ENCODE measurements around the gene HS6ST3.

The HS6ST3 gene

GRCh38 chr13:96804174-96804573 lies 714.3 kb downstream of the HS6ST3 start:
- DNase-seq = no peak

GRCh38 chr13:96806746-96807145 lies 716.8 kb downstream of the HS6ST3 start:
- no peak for DNase-seq

- DNase-seq = no peak
These were observed 719.6 kb downstream of the HS6ST3 start for GRCh38 chr13:96809366-96810096.

- DNase-seq = no peak
These were observed 720.2 kb downstream of the HS6ST3 start for GRCh38 chr13:96810104-96810503.

DNA sequence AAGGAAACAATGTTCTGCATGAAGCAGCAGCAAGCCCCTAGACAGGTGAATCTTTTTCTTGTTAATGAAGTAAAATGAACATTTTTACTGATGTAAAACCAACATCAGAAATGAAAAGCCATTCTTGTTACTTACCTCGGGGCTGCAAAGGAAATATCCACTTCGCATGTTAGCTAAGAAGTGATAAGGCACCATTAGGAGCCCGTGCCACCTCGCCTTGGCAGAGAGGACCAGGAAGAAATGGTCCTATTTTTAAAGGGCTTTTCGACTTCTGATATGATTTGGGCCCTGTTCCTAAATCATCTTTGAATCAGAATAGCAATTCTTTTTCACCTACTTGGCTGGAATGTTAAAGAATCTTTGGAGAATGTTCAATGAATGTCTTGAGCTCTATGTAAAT lies 721.1 kb downstream of the HS6ST3 start:
- DNase-seq = no peak

- no peak for DNase-seq
These were observed 726.4 kb downstream of the HS6ST3 start for GRCh38 chr13:96816261-96816660.

DNA sequence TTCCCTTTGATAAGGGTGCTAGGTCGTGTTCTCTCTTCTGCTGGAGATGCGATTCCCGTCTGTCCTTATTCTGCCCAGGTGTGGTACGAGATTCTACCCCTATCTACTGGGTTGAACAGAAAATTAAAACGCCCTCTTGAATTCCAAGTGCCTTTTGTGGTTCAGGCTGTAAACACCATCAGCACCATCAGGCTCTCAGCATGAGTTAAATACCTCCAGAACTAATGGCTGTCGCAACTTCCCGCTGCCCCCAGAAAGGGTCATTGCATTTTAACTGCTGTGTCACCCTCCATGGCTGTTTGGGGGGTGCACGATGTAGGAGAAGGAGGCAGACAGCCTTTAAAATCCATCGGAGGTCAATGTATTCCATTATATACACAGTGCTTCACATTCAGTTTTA lies 727.0 kb downstream of the HS6ST3 start:
- DNase-seq = no peak

DNA sequence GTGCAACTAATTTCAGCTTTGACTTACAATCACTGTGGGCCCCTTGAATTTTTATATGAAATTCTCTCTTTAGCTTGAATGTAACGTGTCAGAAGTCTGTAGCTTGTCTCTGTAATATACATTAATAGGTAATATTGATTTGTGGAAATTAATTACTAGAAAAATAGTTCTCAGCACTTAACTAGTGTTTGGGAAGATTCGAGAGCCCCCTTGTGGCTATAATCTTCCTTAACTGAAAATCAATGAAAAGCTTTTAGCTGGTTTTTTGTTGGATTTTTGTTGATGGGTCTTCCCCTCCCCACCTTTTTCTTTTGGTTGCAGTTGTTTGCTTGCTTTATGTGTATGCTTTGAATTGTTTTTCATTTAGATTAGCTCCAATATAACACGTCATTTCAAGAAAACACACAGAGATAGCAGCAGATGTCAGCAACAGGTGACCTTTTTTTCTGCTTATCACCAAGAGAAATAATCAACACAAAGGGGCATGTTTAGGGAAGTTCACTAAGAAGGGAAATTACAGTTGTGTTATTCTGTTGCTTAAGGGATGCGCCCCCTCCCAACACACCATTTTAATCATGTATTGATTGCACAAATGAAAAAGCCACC lies 727.5 kb downstream of the HS6ST3 start:
- no peak for DNase-seq

DNA sequence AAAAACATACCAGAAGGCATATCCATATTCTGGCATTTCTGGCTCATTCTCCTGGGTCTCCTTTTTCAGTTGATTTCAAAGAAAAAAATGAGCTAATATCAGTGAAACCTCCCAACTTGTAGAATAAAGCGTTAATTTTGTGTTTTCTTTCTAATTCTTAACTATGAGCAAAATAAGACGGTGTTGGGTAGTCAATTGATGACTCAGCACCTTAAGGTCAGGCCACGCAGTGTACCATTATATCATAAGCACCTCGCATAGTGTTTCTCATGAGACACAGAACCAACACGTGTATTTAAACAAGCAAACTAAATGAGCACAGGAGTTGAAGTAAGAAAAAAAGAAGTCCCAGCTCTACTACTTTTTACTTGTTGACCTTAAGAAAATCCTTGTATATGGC lies 729.5 kb downstream of the HS6ST3 start:
- no peak for DNase-seq

- DNase-seq = no peak
These were observed 731.5 kb downstream of the HS6ST3 start for GRCh38 chr13:96821381-96821780.

- DNase-seq = no peak
These were observed 732.1 kb downstream of the HS6ST3 start for GRCh38 chr13:96821971-96822370.

- no peak for DNase-seq
These were observed 733.0 kb downstream of the HS6ST3 start for GRCh38 chr13:96822895-96823294.

- DNase-seq = no peak
These were observed 734.2 kb downstream of the HS6ST3 start for GRCh38 chr13:96824140-96824539.

GRCh38 chr13:96825653-96826052 lies 735.7 kb downstream of the HS6ST3 start:
- DNase-seq = no peak

DNA sequence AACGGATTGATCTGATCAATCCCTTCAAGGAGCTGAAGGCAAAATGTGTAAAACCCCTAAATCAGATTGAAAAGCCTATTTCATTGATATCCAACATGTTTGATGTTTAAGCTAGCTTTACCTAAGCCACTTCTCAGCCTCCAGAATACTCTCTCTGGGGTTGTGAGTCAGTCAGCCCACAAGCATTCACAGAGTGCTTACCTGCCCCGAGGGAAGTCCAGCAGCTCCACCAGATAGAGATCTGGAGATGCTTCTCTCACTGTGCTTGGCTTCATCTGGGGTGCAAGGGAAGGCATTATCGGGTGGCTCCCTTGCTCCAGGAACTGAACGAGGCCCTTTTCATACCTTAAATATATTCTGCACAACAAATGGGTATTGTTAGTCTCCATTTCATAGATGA lies 744.7 kb downstream of the HS6ST3 start:
- DNase-seq = no peak

DNA sequence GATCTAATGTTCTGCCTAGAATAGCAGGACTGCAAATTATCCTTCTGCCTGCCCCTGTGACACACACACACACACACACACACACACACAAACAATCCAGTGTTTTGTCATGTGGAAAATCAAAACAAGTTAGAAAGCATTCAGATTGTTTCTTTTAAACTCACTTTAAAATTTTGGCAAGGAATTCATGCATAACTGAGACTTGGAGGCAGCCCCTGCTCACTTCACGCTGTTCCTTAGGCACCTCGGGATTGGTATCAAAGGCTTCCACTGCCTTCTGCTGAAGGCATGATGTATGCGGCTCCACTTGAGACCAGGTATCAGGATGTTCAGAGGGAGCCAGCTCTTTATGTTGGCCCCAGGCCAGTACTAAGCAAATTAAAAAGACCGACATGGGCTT lies 745.6 kb downstream of the HS6ST3 start:
- no peak for DNase-seq

- DNase-seq = no peak
These were observed 746.8 kb downstream of the HS6ST3 start for GRCh38 chr13:96836733-96837132.

- DNase-seq = no peak
These were observed 747.9 kb downstream of the HS6ST3 start for GRCh38 chr13:96837809-96838208.

GRCh38 chr13:96844195-96844594 lies 754.3 kb downstream of the HS6ST3 start:
- no peak for DNase-seq

- DNase-seq = no peak
These were observed 754.7 kb downstream of the HS6ST3 start for GRCh38 chr13:96844616-96845015.

DNA sequence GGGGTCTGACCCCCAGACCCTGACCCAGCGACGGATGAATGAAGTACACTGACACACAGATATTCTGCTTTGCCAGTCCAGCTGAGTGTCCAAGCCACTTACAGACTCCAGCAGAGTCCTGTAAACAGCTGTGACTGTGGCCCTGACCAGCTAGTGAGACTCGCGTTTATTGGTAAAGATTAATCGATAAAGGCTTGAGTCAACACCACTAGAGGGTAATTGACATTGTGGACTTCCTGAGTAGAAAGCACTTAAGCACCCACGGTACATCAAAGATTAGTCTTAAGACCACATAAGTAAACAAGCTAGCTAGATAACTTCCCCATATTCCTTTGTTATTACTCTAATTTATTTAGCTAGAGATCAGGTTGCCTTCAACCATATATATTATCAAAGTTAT lies 758.4 kb downstream of the HS6ST3 start:
- no peak for DNase-seq

DNA sequence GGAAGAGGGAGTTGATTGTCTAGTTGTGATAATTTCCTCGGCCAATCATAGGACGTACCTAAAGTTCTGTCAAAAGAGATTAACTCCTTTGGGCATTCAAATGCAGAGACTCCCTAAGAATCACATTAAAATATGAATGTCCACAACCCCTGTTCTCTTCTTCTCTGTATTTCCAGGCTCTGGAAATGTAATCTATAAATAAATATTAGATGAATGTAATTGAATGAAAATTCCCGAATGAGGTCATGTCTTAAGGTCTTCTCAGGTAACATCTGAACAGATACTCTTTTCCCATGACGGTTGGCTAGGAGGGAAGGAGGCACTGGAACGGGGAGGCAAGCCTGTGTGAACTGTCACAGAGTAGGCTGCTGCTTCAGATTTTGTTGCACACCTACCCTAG lies 759.2 kb downstream of the HS6ST3 start:
- DNase-seq = no peak

GRCh38 chr13:96850538-96851145 lies 760.7 kb downstream of the HS6ST3 start:
- no peak for DNase-seq

DNA sequence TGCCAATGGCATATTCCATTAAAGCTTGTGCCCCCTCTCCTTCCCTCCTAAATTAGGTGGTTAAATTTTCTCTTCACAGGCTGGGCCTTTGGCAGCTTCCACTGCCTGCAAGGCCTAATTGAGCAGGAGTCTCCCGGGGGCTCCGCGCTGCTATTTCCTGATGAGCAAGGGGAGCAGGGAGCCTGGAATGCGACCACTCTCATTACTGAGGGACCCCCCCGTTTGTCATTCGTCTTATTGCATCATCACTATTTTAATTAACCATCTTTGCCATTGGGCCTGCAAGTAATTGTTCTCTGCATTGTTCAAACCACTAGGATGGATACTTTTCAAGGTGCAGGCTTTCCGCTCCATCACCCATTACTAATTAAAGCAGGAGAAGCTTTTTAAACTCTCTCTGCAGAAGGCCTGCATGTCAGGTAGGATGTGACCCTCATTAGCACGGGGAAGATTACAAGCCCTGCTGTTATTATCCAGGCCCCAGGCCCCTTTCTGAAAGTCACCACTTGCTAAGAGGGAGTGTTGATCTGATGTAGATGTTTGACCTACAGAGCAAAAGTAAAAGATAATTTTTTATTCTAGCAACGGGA lies 762.0 kb downstream of the HS6ST3 start:
- no peak for DNase-seq

Measured in NCI-H2227 treated with DMSO at 0.1 percent for 48 hours (cell line).